Neutrophil (primary cell): ENCODE data around the gene RAI1.

Experiments
- H3K27ac ChIP-seq: fragments of 200-600 bp; sonication (generic); 2 replicates; pipeline ENCODE4 v1.5.1; 2016; ENCODE audit warnings: mild to moderate bottlenecking, moderate library complexity
- H3K27me3 ChIP-seq: fragments of 200-600 bp; sonication (generic); 2 replicates; pipeline ENCODE4 v1.6.0; 2016; ENCODE audit warnings: mild to moderate bottlenecking
- H3K36me3 ChIP-seq: fragments of 200-600 bp; sonication (generic); 2 replicates; pipeline ENCODE4 v1.5.1; 2017
- H3K4me1 ChIP-seq, 2 experiments: fragments of 200-600 bp in 1 of 2; sonication (generic) in 1 of 2; 1 replicate in 1 of 2; 2 replicates in 1 of 2; pipeline versions ENCODE4 v1.5.1 to v1.6.1; 2013 to 2016; ENCODE audit warnings: low read depth in 1 of 2, low read length in 1 of 2, mild to moderate bottlenecking in 1 of 2, moderate library complexity in 1 of 2; ENCODE audit not compliant: control insufficient read depth in 1 of 2, insufficient read depth in 1 of 2
- H3K4me3 ChIP-seq, 2 experiments: fragments of 200-600 bp in 1 of 2; sonication (generic) in 1 of 2; 1 replicate in 1 of 2; 2 replicates in 1 of 2; pipeline ENCODE4 v1.5.1; 2013 to 2016; ENCODE audit warnings: low read depth in 1 of 2, low read length in 1 of 2, mild to moderate bottlenecking in 1 of 2, moderate library complexity in 1 of 2
- H3K9me3 ChIP-seq: fragments of 200-600 bp; sonication (generic); 2 replicates; pipeline ENCODE4 v1.5.1; 2016
- TF ChIP-seq, protein P1 (sequence below): fragments of 200-600 bp; sonication (generic); IDR thresholded peaks from 2 replicates; pipeline ENCODE4 v1.5.1; 2016; ENCODE audit warnings: antibody characterized with exemption

The RAI1 gene

DNA sequence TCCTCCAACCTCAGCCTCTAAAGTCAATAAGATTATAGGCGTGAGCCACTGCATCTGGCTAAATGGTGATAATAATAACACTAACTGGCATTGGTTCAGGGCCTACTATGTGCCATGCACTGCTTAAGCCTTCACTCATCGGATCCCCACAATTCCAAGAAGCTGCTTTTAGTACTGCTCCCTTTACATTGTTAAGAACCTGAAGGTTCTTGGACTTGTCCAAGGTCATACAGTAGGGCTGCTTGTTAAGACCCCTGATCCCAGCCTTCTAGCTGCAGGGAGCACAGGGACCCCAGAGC is 149.0 kb downstream of the RAI1 start:
- Histone ChIP-seq H3K27me3 (no peaks in the 10 kb centered on the region), H3K9me3 (no peaks in the 10 kb centered on the region), H3K4me1 (peaks cover 20 to 23% of the 10 kb centered on the region in 2 experiments), H3K4me3 (no peak overlapping the region), H3K27ac (no peak overlapping the region), H3K36me3 (no peaks in the 10 kb centered on the region)
- TF ChIP-seq, protein P1, sequence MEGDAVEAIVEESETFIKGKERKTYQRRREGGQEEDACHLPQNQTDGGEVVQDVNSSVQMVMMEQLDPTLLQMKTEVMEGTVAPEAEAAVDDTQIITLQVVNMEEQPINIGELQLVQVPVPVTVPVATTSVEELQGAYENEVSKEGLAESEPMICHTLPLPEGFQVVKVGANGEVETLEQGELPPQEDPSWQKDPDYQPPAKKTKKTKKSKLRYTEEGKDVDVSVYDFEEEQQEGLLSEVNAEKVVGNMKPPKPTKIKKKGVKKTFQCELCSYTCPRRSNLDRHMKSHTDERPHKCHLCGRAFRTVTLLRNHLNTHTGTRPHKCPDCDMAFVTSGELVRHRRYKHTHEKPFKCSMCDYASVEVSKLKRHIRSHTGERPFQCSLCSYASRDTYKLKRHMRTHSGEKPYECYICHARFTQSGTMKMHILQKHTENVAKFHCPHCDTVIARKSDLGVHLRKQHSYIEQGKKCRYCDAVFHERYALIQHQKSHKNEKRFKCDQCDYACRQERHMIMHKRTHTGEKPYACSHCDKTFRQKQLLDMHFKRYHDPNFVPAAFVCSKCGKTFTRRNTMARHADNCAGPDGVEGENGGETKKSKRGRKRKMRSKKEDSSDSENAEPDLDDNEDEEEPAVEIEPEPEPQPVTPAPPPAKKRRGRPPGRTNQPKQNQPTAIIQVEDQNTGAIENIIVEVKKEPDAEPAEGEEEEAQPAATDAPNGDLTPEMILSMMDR: no peak

DNA sequence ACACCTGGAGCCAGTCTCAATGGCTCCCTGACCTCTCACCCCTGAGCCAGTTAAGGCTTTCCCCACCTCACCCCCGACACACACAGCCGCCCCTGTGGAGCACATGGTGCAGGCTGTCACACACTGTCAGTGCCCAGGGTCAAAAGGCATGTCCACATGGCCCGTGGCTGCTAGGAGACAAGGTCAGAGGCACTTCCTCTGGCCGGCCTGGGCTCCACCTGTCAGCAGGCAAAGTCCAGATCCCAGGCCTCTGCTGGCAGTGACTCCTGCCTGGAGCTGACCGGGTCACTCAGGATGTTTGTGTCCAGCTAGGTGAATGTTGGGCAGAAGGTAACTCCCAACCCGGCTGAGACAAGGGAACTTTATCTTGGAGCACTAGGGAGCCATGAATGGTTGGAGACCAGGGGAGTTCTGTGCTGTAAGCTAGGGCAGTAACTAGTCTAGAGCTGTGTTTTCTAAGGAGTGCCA is 149.5 kb downstream of the RAI1 start:
- H3K4me1 ChIP-seq: peaks cover 24 to 28% of the 10 kb centered on the region in 2 experiments
- no peaks in the 10 kb centered on the region for H3K9me3 ChIP-seq
- no peaks in the 10 kb centered on the region for H3K36me3 ChIP-seq
- TF ChIP-seq, protein P1: no peak
- no peak overlapping the region for H3K4me3 ChIP-seq
- no peak overlapping the region for H3K27ac ChIP-seq
- H3K27me3 ChIP-seq: no peaks in the 10 kb centered on the region

DNA sequence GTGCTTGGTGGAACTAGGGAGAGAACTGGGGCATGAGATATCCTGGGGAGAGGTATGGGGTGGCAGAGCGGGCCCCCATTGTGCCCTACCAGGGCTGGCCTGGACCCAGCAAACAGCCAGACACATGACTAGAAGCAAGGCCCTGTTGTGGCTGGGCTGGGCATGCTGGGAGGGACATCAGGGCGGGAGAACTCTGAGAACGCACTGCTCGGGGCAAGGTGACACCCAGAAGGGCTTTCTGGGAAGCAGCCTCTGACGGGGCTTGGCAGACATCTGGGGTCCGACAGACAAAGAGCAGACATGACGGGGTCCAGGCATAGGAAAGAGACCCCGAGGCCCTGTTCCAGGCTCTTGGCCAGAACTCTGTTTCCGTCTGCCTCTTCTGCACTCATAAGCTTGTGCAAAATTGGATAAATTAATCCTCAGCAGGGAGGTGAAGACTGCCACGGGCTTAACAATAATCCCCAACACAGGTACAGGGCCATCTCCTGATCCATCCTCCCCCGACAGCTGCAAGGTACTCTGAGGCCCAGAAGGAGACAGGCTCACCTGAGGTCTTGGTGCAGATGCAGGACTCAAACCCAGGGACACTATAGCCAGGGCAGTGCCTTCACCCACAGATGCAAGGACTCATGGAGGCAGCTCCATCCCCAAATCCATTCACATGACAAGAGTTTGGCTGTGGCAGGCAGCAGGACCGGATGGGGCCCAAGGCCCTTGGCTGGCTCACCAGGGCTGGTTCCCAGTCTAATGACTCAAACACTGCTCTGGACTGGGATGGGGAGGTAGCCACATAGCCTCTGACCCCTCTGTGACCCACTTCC is 150.2 kb downstream of the RAI1 start:
- Histone ChIP-seq H3K27ac (no peak overlapping the region), H3K4me3 (no peak overlapping the region), H3K36me3 (no peaks in the 10 kb centered on the region), H3K9me3 (no peaks in the 10 kb centered on the region), H3K27me3 (no peaks in the 10 kb centered on the region), H3K4me1 (peaks cover 21 to 26% of the 10 kb centered on the region in 2 experiments)
- TF ChIP-seq, protein P1: no peak

DNA sequence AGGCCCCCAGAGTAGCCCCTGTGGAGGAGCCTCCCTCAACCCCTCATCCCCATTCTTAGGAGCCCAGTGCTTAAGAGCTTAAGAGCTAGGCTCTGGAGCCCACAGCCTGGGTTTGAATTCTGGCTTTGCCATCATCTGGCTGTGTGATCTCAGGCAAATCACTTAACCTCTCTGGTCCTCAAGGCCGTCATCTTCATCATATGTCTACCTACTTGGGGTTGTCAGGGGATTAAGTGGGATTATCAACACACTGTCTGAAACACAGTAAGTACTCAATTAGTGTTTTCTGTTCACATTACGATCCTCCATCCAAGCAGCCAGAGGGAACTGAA is 150.7 kb downstream of the RAI1 start:
- Histone ChIP-seq H3K4me3 (no peak overlapping the region), H3K9me3 (no peaks in the 10 kb centered on the region), H3K4me1 (peaks cover 17 to 27% of the 10 kb centered on the region in 2 experiments), H3K27ac (no peak overlapping the region), H3K36me3 (no peaks in the 10 kb centered on the region), H3K27me3 (no peaks in the 10 kb centered on the region)
- TF ChIP-seq, protein P1: no peak

DNA sequence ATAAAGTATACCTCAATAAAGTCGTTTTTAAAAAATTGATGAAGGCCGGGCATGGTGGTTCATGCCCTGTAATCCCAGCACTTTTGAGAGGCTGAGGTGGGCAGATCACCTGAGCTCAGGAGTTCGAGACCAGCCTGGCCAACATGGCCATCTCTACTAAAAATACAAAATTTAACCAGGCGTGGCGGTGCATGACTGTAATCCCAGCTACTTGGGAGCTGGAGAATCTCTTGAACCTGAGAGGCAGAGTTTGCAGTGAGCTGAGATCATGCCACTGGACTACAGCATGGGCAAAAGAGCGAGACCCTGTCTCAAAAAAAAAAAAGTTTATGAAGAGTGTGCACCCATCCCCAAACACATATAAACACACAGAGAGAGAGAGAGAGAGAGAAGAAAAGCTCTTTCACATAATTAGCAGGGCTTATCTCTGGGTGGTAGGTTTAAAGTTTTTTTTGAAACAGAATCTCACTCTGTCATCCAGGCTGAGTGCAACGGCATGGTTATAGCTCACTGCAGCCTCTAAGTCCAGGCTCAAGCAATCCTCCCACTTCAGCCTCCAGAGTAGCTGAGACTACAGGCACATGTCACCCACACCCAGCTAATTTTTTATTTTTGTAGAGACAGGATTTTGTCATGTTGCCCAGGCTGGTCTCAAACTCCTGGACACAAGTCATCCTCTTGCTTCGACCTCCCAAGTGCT is 152.6 kb downstream of the RAI1 start:
- TF ChIP-seq, protein P1: no peak
- H3K27me3 ChIP-seq: no peaks in the 10 kb centered on the region
- H3K36me3 ChIP-seq: no peaks in the 10 kb centered on the region
- no peaks in the 10 kb centered on the region for H3K9me3 ChIP-seq
- peak overlapping the region; percentile 47 for H3K27ac ChIP-seq
- H3K4me3 ChIP-seq: no peak overlapping the region
- H3K4me1 ChIP-seq: peaks cover 33 to 45% of the 10 kb centered on the region in 2 experiments
